IPS DF 4.7 (cell line): ENCODE data around the gene CEP89.
"Not testable (repeated sequence)": the region's sequence is repeated elsewhere in the genome, so short reads cannot be mapped to it uniquely, and the experiment has no call there.

Source experiments
- DNase-seq: peaks from one replicate; pipeline ENCODE4 v3.0.0-alpha.2; 2013; ENCODE audit warnings: low spot score; ENCODE audit errors: extremely low read depth

The CEP89 gene

DNA sequence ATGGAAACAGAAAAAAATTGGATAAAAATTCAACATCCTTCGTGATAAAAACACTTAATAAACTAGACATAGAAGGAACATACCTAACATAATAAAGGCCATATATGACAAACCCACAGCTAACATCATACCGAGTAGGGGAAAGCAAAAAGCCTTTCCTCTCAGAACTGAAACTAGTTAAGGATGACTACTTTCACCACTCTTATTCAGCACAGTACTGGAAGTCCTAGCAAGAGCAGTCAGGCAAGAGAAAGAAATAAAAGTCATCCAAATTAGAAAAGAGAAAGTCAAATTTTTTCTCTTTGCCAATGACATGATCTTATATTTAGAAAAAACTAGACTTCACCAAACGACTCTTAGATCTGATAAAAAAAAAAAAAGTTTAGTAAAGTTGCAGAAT lies 76.4 kb downstream of the CEP89 start:
- DNase-seq, result no peak

DNA sequence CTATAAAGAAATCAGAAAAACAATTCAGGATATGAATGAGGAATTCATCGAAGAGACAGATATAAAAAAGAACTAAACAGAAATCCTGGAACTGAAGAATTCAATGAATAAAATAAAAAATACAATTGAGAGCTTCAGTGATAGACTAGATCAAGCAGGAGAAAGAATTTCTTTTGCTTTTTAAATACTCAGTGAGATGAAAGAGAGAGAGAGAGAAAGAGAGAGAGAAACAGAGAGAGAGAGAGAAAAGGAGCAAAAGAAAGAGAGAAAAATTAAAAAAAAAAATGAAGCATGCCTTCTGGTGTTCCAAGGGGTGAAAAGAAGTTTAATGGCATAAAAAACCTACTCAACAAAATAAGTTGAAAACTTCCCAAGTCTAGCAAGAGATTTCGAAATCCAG lies 80.1 kb downstream of the CEP89 start:
- no peak for DNase-seq

DNA sequence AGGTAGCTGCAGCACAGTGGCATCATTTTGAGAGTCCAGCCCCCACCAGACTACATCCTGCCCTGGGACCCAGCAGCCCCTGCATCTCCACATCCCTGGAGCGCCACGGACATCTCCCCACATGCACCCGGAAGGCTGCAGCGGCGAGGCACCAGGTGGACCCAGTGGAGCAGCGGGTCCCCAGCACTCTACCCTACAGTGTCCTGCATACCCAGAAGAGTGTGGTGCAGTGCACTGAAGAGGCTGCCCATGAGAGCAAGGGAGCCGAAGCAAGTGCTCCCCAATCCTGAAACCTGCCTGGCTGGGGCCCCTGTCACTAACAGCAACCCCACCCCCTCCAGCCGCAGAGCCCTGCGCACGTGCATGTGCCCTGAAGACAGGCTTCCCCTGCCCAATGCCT lies 80.9 kb downstream of the CEP89 start:
- DNase-seq, result no peak

DNA sequence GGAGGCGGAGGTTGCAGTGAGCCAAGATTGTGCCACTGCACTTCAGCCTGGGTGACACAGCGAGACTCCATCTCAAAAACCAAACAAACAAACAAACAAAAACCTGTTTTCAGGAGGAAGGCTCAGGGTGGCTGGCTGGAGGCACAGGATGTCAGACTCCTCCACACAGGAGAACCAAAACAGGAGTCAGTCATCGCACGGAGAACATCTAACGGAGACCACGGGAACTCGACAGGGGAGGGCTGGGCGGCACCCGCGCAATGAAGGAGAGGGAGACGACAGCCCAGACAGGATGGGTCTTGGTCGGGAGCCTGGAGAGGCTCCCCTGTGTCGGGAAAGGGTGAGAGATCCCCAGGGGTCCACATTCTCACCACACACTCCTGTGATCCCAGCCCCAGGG lies 81.4 kb downstream of the CEP89 start:
- no peak for DNase-seq

DNA sequence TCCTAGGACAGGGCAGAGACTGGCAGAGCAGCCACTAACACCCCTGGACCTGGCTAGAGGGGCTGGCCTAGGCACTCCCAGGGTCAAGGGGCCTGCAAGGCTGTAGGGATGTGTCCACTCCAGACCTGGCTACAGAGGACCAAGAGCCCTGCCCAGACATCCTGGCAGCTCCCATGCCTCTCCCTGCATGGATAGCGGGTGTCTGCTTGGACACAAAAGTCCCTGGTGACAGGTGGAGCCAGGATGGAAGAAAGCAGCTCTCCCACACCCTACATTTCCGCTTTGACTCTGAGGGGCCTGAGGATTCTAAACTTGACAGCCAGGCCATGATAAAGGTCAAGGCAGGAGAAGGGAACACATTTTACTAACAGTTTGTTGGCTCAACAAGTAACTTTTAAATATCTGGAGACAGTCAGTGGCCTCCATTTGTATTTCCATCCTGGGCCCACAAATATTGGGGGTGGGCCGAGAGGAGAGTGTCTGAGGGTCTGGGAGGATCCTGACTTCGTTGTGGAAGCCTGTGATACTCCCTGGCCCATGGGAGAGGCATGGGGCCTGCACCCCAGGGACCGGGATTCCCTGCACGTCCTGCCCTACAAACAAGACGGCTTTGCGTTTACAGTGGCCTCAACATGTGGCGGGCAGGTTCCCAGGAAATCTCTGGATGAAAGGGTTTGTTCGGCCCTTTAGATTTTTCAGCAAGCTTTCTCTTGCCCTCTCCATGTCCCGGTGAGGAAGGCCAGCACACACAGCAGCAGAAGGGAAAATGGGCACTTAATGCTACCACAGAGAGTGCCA lies 82.4 kb downstream of the CEP89 start:
- no peak for DNase-seq

DNA sequence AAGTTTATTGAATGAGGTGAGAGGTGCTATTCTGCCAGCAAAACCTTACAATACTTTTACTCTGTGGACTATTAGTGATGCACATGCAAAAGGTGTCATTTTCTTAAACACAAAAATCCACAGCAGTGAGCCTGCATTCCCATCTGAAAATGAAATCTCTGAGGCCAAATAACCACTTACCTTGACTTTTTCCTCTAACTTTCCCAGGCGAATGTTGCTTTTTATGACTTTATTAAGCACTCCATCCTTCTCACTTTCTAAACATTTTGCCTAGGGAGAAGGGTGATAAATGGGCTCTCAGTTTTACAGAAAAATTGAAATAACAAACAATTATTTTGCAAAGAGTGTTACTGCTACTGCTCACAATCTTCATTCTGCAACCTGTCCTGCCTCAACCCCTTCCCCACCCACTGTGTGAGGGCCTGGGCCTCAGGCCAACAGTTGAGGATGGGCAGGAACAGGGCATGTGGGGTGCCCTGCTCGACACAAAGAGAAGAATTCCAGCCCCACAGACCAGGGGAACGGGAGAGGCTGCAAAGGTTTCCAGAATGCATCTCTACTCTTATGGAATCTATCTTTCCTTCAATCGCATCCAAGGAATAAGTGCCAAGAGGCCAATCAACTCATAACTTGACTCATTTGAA lies 84.1 kb downstream of the CEP89 start:
- no peak for DNase-seq

DNA sequence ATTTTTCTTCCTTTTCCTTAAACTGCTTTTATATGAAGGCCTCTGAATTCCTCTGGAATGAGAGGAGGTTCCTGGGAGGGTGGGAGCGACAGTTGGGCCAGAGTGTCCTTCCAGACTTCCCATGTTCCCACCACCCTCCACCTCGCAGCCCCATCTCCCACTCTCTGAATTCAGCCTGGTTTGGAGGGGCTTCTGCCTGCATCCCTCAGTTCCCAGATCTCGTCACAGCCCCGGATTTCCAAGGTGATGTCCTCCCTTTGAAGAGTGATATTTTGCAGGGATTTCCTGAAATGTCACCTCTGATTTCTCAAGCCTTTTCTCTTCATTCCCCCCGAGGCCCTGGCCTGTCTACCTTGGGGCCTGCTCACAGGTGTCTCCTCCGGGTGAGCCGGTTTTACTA lies 85.5 kb downstream of the CEP89 start:
- no peak for DNase-seq

DNA sequence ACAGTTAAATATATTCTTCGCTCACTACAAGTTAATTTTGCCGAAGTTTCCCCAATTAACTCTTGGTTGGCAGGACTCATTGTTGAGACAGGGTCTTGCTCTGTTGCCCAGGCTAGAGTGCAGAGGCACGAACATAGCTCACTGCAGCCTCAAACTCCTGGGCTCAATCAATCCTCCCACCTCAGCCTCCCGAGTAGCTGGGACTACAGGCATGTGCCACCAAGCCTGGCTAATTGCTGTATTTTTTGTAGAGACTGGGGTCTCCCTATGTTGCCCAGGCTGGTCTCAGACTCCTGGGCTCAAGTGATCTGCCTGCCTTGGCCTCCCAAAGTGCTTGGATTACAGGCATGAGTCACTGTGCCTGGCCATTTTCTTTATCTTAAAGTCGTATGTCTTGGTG lies 86.5 kb downstream of the CEP89 start:
- not testable (repeated sequence) for DNase-seq

DNA sequence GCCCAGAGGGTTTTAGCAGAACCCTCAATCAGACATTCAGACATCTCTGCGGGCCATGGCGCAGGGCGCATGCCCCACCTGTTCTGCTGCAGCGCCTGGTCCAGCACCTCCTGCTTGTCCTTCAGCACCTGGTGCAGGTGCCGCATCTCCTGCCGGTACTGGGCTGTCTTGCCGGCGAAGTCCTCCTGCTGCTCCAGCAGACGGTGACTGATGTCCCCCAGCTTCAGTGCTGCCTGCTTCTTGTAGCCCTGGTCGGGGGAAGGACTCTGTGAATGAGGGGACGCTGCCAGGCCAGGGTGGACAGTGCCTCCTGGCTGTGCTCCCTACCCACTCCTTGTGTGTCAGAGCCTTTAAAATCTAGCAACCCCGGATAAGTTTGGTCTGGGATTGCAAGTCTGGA lies 90.0 kb downstream of the CEP89 start:
- no peak for DNase-seq

DNA sequence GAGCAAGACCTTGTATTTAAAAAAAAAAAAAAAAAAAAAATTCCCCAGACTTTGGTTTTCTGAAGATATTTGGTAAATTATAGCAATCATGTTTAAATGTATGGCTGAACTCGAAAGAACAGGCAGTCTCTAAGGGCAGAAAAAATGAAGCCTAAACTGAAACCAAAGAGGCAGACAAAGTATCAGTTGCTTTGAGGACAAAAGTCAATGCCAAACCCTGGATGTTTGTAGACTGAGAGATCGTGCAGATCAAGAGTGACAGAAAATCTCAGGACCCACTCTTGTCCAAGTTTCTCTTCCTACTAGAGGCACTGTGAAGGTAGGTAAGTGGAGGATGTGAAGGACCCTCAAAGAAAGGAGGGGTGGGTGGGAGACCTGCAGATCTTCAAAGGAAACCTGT lies 91.1 kb downstream of the CEP89 start:
- DNase-seq, result no peak

DNA sequence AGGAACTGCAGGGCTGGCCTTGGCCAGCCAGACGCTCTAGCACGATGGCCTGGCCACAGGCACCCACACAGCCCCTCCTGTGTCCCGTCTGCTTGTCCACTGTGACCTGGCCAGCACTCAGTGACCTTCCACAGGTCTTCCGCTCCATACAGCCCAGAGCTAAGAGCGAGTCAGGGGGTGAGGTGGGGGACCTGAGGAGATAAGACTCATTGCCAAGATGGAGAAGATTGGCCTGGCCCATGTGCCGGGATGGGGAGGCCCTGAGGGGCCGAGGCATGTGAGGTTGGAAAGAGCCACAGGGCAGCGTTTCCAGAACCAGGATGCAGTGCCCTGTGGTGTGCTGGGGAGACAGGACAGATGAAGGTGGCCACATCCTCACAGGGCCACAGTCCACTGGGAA lies 92.0 kb downstream of the CEP89 start:
- no peak for DNase-seq

DNA sequence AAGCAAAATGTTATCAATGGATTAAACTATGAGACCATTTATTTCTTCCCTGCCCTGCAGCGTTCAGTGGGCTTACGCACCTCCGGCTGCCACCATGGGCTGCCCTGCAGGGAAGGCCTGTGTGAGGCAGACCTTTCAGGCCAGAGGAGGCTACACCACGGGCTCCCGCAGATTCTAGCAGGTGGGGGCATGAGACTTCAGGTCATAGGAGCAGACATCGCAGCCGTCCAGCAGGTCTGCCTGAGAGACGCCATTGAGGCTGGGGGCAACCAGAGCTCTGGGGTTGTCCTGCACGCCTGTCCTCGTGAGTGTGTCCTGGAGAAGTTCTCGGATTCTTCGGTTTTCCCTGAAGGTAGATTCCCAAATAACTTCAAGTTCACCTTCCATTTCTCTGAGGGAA lies 92.8 kb downstream of the CEP89 start:
- DNase-seq, result no peak

DNA sequence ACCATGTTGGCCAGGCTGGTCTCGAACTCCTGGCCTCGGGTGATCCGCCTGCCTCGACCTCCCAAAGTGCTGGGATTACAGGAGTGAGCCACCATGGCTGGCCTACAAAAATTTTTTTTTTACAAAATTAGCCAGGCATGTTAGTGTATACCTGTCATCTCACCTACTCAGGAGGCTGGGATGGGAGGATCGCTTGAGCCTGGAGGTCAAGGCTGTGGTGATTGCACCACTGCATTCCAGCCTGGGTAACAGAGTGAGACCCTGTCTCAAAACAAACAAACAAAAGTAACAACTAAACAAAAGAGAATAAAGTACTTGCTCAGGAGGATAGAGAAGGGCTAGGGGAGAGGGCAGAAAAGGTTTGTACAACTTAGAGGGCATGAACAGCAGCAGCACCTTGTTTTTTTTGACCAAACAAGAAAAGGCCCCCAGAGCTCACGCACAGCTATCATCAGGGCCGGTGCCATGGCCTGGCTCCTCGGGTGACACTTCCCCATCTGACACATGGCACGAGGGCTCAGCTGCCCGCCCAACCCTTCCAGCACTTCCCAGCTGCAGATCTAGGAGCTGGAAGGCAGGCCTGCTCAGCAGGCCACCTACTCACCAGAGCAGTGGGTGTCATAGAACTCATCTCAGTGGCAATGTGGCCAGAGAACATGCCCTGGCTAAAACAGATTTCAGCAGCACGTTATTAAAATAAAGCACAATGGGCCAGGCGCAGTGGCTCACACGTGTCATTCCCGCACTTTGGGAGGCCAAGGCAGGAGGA lies 93.6 kb downstream of the CEP89 start:
- no peak for DNase-seq

DNA sequence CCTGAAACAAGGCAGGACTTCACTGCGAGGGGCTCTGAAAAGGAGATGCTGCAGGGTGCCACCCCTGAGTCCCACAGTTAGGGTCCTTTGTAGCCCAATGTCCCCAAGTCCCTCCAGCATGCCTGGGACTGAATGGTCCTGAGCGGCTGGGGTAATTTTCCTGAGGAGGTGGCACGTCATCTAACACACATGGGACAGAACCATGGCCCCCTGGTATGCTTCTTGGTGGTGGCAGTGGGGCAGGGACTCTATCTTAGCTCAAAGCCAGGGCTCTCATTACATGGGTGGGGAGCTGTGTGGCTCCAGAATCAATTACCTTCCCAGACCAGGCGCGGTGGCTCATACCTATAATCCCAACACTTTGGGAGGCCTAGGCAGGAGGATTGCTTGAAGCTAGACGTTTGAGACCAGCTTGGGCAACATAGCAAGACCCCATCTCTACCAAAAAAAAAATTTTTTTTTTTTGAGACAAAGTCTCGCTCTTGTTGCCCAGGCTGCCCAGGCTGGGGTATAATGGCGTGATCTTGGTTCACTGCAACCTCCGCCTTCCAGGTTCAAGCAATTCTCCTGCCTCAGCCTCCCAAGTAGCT lies 94.3 kb downstream of the CEP89 start:
- DNase-seq, result no peak

DNA sequence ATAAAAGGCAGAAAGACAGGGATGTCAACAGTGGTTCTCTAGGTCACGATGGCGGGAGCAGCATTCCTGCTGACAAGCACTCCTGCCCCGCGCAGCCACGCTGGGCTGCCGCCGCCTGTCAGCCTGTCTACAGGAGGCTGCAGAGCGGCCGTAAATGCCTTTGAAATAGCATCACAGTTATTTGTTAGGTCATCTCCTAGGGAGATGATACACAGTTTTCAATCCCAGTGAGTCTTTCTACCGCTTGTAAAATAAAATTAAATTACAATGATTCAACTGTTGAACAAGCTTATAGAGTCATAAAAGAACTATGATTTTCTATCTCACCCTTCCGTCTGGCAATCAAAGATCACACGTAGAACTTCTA lies 94.9 kb downstream of the CEP89 start:
- no peak for DNase-seq

DNA sequence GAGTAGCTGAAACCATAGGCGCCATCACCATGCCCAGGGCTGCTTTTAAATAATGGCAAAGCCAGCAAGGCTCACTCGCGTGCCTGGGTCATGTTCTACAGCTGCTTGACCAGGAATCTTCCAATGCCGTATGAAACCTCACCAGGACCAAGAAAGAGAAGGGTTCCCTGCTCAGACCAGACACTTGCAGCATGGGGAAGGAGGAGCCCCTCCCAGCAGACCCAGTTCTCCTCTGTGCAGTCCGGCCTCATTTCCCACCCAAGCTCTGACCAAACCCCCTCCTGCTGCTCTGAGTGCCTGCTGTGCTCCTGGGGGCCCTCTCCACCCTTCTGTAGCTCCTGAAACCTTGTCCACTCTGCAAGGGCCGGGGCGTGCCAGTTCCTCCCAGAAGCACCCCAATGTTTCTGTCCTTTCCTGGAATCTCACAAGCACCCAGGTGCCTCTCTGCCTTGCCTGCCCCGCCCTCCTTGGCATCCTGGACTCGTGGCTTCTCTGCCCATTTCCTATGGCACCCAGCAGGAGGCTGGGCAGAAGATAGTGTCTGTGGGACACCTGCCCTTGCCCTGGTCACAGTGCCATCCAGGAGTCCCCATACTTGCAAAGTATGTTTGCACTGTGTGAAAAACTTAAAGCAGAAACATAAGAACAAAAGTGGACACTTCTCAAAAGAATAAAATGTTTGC lies 95.4 kb downstream of the CEP89 start:
- DNase-seq, result no peak

DNA sequence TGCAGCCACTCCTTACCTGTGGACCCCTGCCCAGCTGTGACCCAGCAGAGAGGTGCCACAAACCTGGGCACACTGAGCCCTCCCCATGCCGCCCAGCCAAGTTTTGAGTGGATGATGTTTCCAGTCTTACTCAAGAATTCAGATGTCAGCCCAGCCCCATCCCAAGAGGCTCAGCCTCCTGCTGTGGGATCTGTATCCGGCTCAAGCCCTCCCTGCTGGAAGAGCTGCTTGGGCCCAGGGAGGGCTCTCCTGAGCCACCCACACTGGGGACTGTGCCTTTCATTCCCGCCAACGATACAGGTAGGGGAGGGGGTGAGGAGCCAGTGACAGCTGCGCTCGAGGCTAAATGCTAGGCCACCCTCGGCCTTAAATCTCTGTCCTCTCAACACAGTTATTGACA lies 96.3 kb downstream of the CEP89 start:
- DNase-seq, result no peak

DNA sequence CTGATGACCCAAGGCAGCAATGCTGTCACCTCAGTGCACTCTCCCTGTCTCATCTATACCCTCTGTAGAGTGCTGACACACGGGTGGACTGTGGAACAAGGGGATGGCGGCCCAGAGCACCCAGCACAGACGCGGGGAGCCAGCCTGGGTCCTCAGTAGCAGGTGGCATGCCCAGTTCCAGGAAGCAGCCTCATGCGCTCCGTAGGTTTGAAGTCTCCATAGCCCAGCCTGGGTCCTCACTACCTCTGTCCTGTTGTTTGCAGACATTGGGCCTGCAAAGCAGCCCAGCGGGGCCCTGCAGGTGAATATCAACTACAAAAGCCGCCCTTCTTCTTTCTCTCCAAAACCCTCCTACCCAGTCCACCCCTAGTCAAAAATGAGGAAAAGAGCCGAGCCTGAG lies 97.2 kb downstream of the CEP89 start:
- no peak for DNase-seq

DNA sequence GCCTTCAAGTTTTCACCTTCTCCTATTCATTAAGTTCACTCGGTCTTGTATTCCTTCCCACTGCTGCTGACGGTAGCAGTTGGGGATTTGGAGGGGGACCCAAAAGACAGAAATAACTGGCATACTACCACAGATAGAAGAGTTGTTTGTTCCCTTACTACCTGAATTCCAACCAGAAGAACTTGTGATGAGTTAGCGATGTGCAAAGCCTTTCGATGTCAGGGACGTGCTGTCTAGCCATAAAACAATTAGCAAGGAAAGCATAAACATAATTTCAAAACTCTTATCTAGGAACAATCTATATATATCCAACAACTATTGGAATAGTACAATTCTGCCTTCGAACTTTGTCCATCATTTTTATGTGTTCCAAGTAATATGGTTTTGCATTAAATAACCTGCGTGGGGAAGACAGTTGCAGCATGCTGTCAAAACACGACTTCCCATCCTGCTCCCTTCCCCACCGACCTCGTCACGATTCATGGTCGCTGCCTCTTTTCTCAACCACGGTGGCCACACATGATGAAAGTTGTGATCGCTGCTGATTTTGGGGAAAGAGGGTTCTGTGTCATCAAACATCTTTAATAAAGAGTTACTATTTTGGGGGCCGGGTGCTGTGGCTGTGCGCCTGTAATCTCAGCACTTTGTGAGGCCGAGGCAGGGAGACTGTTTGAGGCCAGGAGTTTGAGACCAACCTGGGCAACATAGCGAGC lies 98.4 kb downstream of the CEP89 start:
- no peak for DNase-seq

DNA sequence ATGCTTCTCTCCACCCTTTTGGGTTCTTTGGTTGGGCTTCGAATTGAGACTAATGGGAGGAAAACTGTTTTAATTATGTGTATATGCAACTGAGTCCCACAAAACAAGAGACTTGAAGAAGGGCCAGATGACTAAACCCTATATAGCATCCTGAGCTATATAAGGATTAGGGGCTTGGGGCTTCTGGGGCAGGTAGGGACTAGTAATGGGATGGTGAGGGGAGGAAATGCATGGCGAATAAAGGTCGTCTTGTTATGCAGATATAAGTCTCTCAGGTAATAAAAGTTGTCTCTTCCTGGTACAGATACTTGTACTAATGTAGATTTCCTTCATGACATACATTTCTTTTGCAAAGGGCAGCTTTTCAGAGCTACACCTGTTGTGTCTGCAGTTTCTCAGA lies 99.4 kb downstream of the CEP89 start:
- DNase-seq, result no peak

DNA sequence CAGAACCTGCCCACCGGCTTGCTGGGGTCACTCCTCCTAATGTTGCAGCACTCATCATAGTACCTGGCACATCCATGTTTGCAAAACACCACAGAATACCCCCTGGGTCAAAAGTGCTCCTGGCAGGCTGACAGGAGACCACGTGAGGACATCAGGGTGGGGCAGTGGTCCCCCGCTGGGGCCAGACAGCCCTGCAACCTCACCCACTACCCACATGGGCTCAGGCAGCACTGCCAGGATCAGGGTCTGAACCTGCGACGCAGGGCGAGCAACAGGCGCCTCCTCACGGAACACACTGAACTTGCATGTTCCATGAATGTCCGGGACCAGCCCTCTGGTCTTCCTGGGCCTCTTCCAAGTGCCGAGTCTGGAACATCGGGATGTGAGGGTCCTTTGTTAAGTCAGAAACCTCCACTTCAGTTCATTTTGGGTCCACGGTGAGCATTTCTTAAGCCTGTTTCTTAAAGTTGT lies 100.7 kb downstream of the CEP89 start:
- DNase-seq, result no peak
